ENCODE measurements around the gene SSBP2. TPM values are rescaled to one million over a fixed set of nuclear protein-coding genes. Genes with fewer than 3 reads are reported as not detected.

Gene SSBP2
- total RNA-seq, 4 donors from 2014 or later = 25.9 to 94.6 (median 41.8) TPM

- no peak for ATAC-seq (ENCODE audit: low FRiP score)
- TF ChIP-seq CTCF (IDR thresholded peaks at IDR 0.05) = no peak
- DNase-seq (ENCODE audit: low spot score) = no peak
These were observed 203.9 kb downstream of the SSBP2 start for GRCh38 chr5:81547001-81547400.

GRCh38 chr5:81545911-81546310 is 205.0 kb downstream of the SSBP2 start:
- DNase-seq (ENCODE audit: low spot score) (no peak), ATAC-seq (ENCODE audit: low FRiP score) (no peak)
- TF ChIP-seq CTCF (IDR thresholded peaks at IDR 0.05) = no peak

GRCh38 chr5:81544351-81545018 is 206.4 kb downstream of the SSBP2 start:
- no peak for DNase-seq (ENCODE audit: low spot score)
- ATAC-seq (ENCODE audit: low FRiP score) = no peak
- TF ChIP-seq CTCF (IDR thresholded peaks at IDR 0.05) = no peak

GRCh38 chr5:81542242-81542641 is 208.7 kb downstream of the SSBP2 start:
- no peak for DNase-seq (ENCODE audit: low spot score)
- TF ChIP-seq CTCF (IDR thresholded peaks at IDR 0.05) = no peak

GRCh38 chr5:81537905-81538547 is 212.9 kb downstream of the SSBP2 start:
- ATAC-seq (ENCODE audit: low FRiP score) (no peak), DNase-seq (ENCODE audit: low spot score) (no peak)
- no peak for TF ChIP-seq CTCF (IDR thresholded peaks at IDR 0.05)

More at GRCh38 chr5:81542242-81542641, 208.7 kb downstream of the SSBP2 start:
- ATAC-seq (ENCODE audit: low FRiP score) = no peak

- DNase-seq (ENCODE audit: low spot score) (no peak), ATAC-seq (ENCODE audit: low FRiP score) (no peak)
- TF ChIP-seq CTCF (IDR thresholded peaks at IDR 0.05) = no peak
These were observed 216.5 kb downstream of the SSBP2 start for GRCh38 chr5:81534441-81534840.
